A673 (cell line): ENCODE data around the gene IFI44L. TPM values are rescaled to one million over a fixed set of nuclear protein-coding genes. Genes with fewer than 3 reads are reported as not detected.

Source experiments
- BruUV-seq: library from RNA; stranded (reverse); fragments of 400-500 nt; replicated peaks from 2 replicates; lab custom pipeline; 2021; lab: Mats Ljungman, UMichigan
- CTCF ChIA-PET: fragments of 300-600 bp; sonication (Branson Sonifier 250); formaldehyde crosslinking; loops from one replicate; lab custom pipeline; 2022; ENCODE audit warnings: antibody characterized with exemption; lab: Charles Lee
- POLR2A ChIA-PET: fragments of 300-600 bp; sonication (Branson Sonifier 250); formaldehyde crosslinking; loops from one replicate; lab custom pipeline; 2022; ENCODE audit warnings: antibody characterized with exemption; ENCODE audit not compliant: low non-redundant PET; lab: Charles Lee
- DNase-seq: peaks from one replicate; pipeline ENCODE4 v3.0.0-alpha.2; 2015; ENCODE audit warnings: low spot score
- H3K27ac ChIP-seq: fragments of 200-600 bp; sonication (generic); 2 replicates; pipeline ENCODE4 v1.5.1; 2016; ENCODE audit warnings: mixed run types, low read depth, mild to moderate bottlenecking, mixed read lengths, antibody characterized with exemption, low read length; ENCODE audit not compliant: poor library complexity, severe bottlenecking
- H3K27me3 ChIP-seq: fragments of 200-600 bp; sonication (generic); replicated peaks from 2 replicates; pipeline ENCODE4 v1.6.1; 2017; ENCODE audit warnings: mixed run types, low read depth, mild to moderate bottlenecking, mixed read lengths, antibody characterized with exemption, low read length; ENCODE audit not compliant: insufficient read depth, poor library complexity
- H3K36me3 ChIP-seq: fragments of 200-600 bp; sonication (generic); 2 replicates; pipeline ENCODE4 v1.6.1; 2016; ENCODE audit warnings: mixed run types, mild to moderate bottlenecking, mixed read lengths, antibody characterized with exemption, low read length; ENCODE audit not compliant: insufficient read depth, poor library complexity, severe bottlenecking
- H3K4me1 ChIP-seq: fragments of 200-600 bp; sonication (generic); 2 replicates; pipeline ENCODE4 v1.6.1; 2017; ENCODE audit warnings: mixed run types, mild to moderate bottlenecking, mixed read lengths, antibody characterized with exemption, low read length; ENCODE audit not compliant: insufficient read depth, poor library complexity, severe bottlenecking
- H3K4me3 ChIP-seq: fragments of 200-600 bp; sonication (generic); 2 replicates; pipeline ENCODE4 v1.5.1; 2016; ENCODE audit warnings: low read depth, mixed run types, mild to moderate bottlenecking, mixed read lengths, low read length; ENCODE audit not compliant: poor library complexity, severe bottlenecking
- H3K9me3 ChIP-seq: fragments of 200-600 bp; sonication (generic); 2 replicates; pipeline ENCODE4 v1.6.1; 2016; ENCODE audit warnings: mixed run types, low read depth, mild to moderate bottlenecking, mixed read lengths, antibody characterized with exemption, low read length; ENCODE audit not compliant: poor library complexity, severe bottlenecking
- EZH2 ChIP-seq: fragments of 200-600 bp; sonication (generic); IDR thresholded peaks from 2 replicates; pipeline ENCODE4 v1.6.1; 2017; ENCODE audit warnings: borderline replicate concordance, low read depth, mild to moderate bottlenecking, mixed read lengths, antibody characterized with exemption, low read length; ENCODE audit not compliant: poor library complexity, severe bottlenecking
- intact Hi-C: fragments of 100-400 bp; cut with micrococcal nuclease; formaldehyde crosslinking; loops from one replicate; pipeline ENCODE4 v1.10.0; 2022; ENCODE audit not compliant: unreplicated experiment
- total RNA-seq: library from RNA; stranded (reverse); gene quantifications from 2 replicates; pipeline ENCODE4 v1.2.3, GENCODE V29; 2021
- TF ChIP-seq, protein P1 (sequence below): fragments of 300-800, 200-600 bp; sonication (generic); conservative IDR thresholded peaks from 2 replicates; pipeline ENCODE4 v1.5.1; 2017; ENCODE audit warnings: low read depth, mild to moderate bottlenecking, antibody characterized with exemption, low read length, moderate library complexity, mixed read lengths

IFI44L gene
- total RNA-seq, 1 experiment from 2014 or later, result 7.5 TPM

DNA sequence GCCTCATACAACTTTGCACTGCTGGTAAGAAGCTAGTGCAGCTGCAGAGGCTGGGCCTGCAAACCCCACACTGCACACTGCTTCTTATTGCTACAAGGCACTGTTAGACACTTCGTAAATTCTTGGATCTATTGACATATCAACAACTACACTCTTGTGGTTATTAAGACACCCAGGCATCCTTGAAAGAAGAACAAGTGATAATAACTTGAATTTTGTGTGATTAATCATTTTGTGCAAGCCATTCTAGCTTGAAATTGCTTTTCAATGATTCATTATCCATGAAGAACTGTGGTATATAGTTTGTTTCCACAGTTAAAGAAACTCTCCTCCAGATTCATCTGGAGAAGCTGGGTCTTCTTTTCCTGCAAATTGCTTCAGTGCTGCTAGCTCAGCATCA is 33.7 kb upstream of the IFI44L start:
- CTCF ChIA-PET, result no interaction called here
- Histone ChIP-seq H3K4me3 (no peak overlapping the region), H3K9me3 (no peaks in the 10 kb centered on the region), H3K36me3 (no peaks in the 10 kb centered on the region), H3K27me3 (peaks cover 21% of the 10 kb centered on the region), H3K27ac (no peak overlapping the region), H3K4me1 (no peaks in the 10 kb centered on the region)
- POLR2A ChIA-PET, result no interaction called here
- TF ChIP-seq, protein P1, sequence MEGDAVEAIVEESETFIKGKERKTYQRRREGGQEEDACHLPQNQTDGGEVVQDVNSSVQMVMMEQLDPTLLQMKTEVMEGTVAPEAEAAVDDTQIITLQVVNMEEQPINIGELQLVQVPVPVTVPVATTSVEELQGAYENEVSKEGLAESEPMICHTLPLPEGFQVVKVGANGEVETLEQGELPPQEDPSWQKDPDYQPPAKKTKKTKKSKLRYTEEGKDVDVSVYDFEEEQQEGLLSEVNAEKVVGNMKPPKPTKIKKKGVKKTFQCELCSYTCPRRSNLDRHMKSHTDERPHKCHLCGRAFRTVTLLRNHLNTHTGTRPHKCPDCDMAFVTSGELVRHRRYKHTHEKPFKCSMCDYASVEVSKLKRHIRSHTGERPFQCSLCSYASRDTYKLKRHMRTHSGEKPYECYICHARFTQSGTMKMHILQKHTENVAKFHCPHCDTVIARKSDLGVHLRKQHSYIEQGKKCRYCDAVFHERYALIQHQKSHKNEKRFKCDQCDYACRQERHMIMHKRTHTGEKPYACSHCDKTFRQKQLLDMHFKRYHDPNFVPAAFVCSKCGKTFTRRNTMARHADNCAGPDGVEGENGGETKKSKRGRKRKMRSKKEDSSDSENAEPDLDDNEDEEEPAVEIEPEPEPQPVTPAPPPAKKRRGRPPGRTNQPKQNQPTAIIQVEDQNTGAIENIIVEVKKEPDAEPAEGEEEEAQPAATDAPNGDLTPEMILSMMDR, result no peak
- no peak for TF ChIP-seq EZH2
- intact Hi-C loops, result no loop called here
- DNase-seq, result no peak
- BruUV-seq, result no TSS peak

DNA sequence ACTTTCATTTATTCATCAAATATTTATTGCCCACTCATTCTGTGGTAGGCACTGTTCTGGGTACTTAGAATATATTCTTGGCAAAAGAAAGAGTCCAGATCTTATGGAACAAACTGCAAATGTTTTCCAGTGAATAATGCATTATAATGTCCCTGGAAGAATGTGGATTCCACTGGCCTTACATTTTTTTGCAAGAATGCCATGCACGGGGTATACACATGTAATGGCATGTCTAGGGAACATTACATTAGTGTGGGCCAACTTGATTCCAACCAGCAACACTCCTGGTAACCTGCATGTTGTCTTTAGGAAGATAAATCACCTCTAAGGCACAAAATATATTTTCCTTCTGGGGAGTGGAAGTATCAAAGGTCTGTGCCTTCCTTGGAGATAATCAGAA is 33.0 kb upstream of the IFI44L start:
- Histone ChIP-seq H3K36me3 (no peaks in the 10 kb centered on the region), H3K4me3 (no peak overlapping the region), H3K27ac (no peak overlapping the region), H3K9me3 (no peaks in the 10 kb centered on the region), H3K27me3 (peaks cover 18% of the 10 kb centered on the region), H3K4me1 (no peaks in the 10 kb centered on the region)
- BruUV-seq, result no TSS peak
- intact Hi-C loops, result no loop called here
- ChIA-PET POLR2A (no interaction called here), CTCF (no interaction called here)
- no peak for DNase-seq
- TF ChIP-seq EZH2, result no peak
- TF ChIP-seq, protein P1, result no peak

DNA sequence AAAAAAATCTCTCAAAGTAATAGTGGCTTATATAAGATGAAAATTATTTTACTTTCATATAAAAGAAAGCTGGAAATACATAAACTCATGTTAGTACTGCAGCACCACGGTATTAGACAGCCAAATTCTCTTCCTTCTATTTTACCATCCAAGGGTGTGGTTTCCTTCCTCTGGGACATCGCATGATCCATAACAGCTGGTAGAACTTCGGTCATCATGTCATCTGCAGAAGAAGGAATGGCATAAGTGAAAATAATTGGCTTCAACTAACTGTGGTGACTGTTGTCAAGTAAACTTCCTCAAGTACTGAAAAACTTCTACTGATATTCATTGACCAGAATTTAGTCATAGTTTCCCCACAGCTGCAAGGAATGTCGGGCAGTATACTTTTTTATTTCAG is 28.3 kb upstream of the IFI44L start:
- ChIA-PET POLR2A (no interaction called here), CTCF (interaction anchor here (0.6 kb wide), 1 partner anchor 10 kb away, joined by 3 read pairs; no protein-coding TSS in a partner anchor)
- intact Hi-C loops, result no loop called here
- no peak overlapping the region for H3K4me3 ChIP-seq
- peaks cover 6% of the 10 kb centered on the region for H3K9me3 ChIP-seq
- no peaks in the 10 kb centered on the region for H3K36me3 ChIP-seq
- BruUV-seq, result no TSS peak
- H3K27me3 ChIP-seq, result peaks cover 8% of the 10 kb centered on the region
- TF ChIP-seq EZH2, result no peak
- TF ChIP-seq, protein P1, result no peak
- no peak for DNase-seq
- H3K4me1 ChIP-seq, result no peaks in the 10 kb centered on the region
- no peak overlapping the region for H3K27ac ChIP-seq
